H1 (cell line): ENCODE data around the gene PSMB9.

Source experiments
- EZH2 ChIP-seq: fragments of 200-600 bp; sonication (generic); IDR thresholded peaks from 2 replicates; pipeline ENCODE4 v1.7.1; 2012; ENCODE audit warnings: low read depth, mild to moderate bottlenecking, moderate library complexity, low read length, inconsistent platforms; ENCODE audit not compliant: severe bottlenecking
- FOSL1 ChIP-seq: IDR thresholded peaks from 2 replicates; pipeline ENCODE4 v1.6.1; 2011; ENCODE audit warnings: mild to moderate bottlenecking, low read depth, low read length, moderate library complexity; ENCODE audit not compliant: insufficient read depth
- JUN ChIP-seq: IDR thresholded peaks from 2 replicates; pipeline ENCODE4 v1.6.1; 2011; ENCODE audit warnings: low read depth, mild to moderate bottlenecking, improper control_type of control experiment, low read length
- JUND ChIP-seq: IDR thresholded peaks from 2 replicates; pipeline ENCODE4 v1.6.1; 2011; ENCODE audit warnings: mild to moderate bottlenecking, improper control_type of control experiment, low read length
- MAFK ChIP-seq: IDR thresholded peaks from 2 replicates; pipeline ENCODE4 v1.6.1; 2012; ENCODE audit warnings: low read depth, mild to moderate bottlenecking, improper control_type of control experiment, low read length
- MAX ChIP-seq: IDR thresholded peaks from 2 replicates; pipeline ENCODE4 v1.6.1; 2012; ENCODE audit warnings: inconsistent platforms
- POLR2A ChIP-seq, 2 experiments: IDR thresholded peaks; 1 replicate in 1 of 2; 2 replicates in 1 of 2; pipeline ENCODE4 v1.6.1; 2011; ENCODE audit warnings: low read depth in 2 of 2, low read length in 2 of 2, mild to moderate bottlenecking in 2 of 2; ENCODE audit errors: control extremely low read depth in 1 of 2
- POLR2AphosphoS5 ChIP-seq: IDR thresholded peaks from 2 replicates; pipeline ENCODE4 v1.6.1; 2011; ENCODE audit warnings: low read depth, low read length
- RAD21 ChIP-seq, 2 experiments: IDR thresholded peaks in 1 of 2; conservative IDR thresholded peaks in 1 of 2; 2 replicates each; pipeline ENCODE4 v1.6.1; 2011; ENCODE audit warnings: low read depth in 2 of 2, low read length in 2 of 2, improper control_type of control experiment in 1 of 2, inconsistent platforms in 1 of 2, mild to moderate bottlenecking in 1 of 2, moderate library complexity in 1 of 2
- SUZ12 ChIP-seq: fragments of 200-600 bp; sonication (generic); IDR thresholded peaks from 2 replicates; pipeline ENCODE4 v1.6.1; 2012; ENCODE audit warnings: mild to moderate bottlenecking, inconsistent platforms, low read length, moderate library complexity, mixed read lengths
- ZNF274 ChIP-seq: IDR thresholded peaks from 2 replicates; pipeline ENCODE4 v1.7.0; 2012; ENCODE audit warnings: low read length, borderline replicate concordance; ENCODE audit errors: extremely low read depth
- TF ChIP-seq, protein P1 (sequence below), 3 experiments: IDR thresholded peaks; 1 replicate in 2 of 3; 2 replicates in 1 of 3; pipeline versions ENCODE4 v1.5.1 to v1.6.1; 2011; ENCODE audit warnings: low read length in 3 of 3, mild to moderate bottlenecking in 3 of 3, inconsistent platforms in 2 of 3, low read depth in 1 of 3, moderate library complexity in 1 of 3; ENCODE audit not compliant: insufficient read depth in 1 of 3; ENCODE audit errors: control extremely low read depth in 1 of 3

DNA sequence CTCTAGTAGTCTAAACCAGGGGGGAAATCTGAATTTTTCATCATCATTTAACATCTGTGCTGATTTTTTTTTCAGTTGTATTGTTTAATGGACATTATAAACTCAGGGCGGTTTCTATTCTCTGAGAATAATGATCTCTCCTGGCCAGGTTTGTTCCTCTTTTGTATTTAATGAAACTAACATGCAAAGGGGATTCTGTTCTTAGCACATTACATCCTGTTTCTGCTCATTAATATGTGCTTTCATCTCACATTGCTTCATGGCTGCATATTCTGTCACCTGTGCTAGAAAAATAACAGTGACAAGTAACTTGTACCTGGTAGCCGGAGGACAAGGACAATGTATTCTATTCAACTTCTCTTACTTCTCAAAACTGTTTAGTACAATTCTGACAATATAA is 38.0 kb upstream of the PSMB9 start:
- TF ChIP-seq POLR2AphosphoS5 (no peak), MAX (no peak), SUZ12 (no peak), POLR2A (IDR thresholded peaks at IDR 0.05; ENCODE audit: control extremely low read depth in 1 of 2, low read depth in 2 of 2, low read length in 2 of 2) (no peak), MAFK (no peak), EZH2 (no peak), JUND (no peak), FOSL1 (no peak), JUN (no peak), RAD21 (IDR thresholded peaks at IDR 0.05 in 1 of 2, conservative IDR thresholded peaks at IDR 0.05 in 1 of 2; ENCODE audit: low read depth in 2 of 2, low read length in 2 of 2) (no peak), ZNF274 (no peak)
- TF ChIP-seq, protein P1, sequence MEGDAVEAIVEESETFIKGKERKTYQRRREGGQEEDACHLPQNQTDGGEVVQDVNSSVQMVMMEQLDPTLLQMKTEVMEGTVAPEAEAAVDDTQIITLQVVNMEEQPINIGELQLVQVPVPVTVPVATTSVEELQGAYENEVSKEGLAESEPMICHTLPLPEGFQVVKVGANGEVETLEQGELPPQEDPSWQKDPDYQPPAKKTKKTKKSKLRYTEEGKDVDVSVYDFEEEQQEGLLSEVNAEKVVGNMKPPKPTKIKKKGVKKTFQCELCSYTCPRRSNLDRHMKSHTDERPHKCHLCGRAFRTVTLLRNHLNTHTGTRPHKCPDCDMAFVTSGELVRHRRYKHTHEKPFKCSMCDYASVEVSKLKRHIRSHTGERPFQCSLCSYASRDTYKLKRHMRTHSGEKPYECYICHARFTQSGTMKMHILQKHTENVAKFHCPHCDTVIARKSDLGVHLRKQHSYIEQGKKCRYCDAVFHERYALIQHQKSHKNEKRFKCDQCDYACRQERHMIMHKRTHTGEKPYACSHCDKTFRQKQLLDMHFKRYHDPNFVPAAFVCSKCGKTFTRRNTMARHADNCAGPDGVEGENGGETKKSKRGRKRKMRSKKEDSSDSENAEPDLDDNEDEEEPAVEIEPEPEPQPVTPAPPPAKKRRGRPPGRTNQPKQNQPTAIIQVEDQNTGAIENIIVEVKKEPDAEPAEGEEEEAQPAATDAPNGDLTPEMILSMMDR (IDR thresholded peaks at IDR 0.05; ENCODE audit: control extremely low read depth in 1 of 3, insufficient read depth in 1 of 3, low read depth in 1 of 3, low read length in 3 of 3) = no peak
